GM21526 (cell line): ENCODE measurements around the gene RAD51B.

Source experiments
- ATAC-seq: cut with Tn5 transposase; IDR thresholded peaks from one replicate; pipeline ENCODE4 v1.9.1; 2021; ENCODE audit warnings: moderate library complexity; ENCODE audit not compliant: unreplicated experiment, low FRiP score

Gene RAD51B

GRCh38 chr14:68771631-68772030, 952.1 kb downstream of the RAD51B start:
- no peak for ATAC-seq

- ATAC-seq, result no peak
Measured at GRCh38 chr14:68772761-68773381, 953.3 kb downstream of the RAD51B start.

GRCh38 chr14:68774771-68775613, 955.4 kb downstream of the RAD51B start:
- ATAC-seq, result no peak

- no peak for ATAC-seq
Measured at GRCh38 chr14:68775614-68776126, 956.1 kb downstream of the RAD51B start.

GRCh38 chr14:68777644-68778043, 958.1 kb downstream of the RAD51B start:
- ATAC-seq, result no peak
